GM10266 (cell line): Measurements from ENCODE around the gene PTPRN2.

Experiments used
- DNase-seq: peaks from one replicate; pipeline ENCODE4 v3.0.0; 2012; ENCODE audit errors: extremely low spot score
- CTCF ChIP-seq: IDR thresholded peaks from 2 replicates; pipeline ENCODE4 v1.5.1; 2012; ENCODE audit warnings: mild to moderate bottlenecking, low read depth; ENCODE audit not compliant: control insufficient read depth, insufficient read depth; ENCODE audit errors: missing control alignments

The PTPRN2 gene

DNA sequence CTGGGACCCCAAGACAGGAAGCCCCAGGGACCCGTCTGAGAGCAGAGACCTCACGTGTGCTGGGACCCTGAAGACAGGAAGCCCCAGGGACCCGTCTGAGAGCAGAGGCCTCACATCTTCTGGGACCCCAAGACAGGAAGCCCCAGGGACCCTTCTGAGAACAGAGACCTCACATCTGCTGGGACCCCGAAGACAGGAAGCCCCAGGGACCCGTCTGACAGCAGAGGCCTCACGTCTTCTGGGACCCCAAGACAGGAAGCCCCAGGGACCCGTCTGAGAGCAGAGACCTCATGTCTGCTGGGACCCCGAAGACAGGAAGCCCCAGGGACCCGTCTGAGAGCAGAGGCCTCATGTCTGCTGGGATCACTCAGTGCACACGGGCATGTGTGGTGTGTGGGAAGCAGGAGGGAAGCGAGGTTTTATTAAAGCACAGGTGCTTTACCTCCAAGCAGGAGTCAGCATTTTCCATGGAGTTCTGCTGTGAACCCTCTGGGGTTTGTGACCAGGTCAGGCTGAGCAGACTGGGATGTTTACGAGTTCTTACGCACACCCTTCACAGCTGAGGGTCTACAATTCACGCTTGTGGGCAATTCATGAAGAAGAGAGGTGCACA lies 660.2 kb downstream of the PTPRN2 start:
- no peak for TF ChIP-seq CTCF
- no peak for DNase-seq

DNA sequence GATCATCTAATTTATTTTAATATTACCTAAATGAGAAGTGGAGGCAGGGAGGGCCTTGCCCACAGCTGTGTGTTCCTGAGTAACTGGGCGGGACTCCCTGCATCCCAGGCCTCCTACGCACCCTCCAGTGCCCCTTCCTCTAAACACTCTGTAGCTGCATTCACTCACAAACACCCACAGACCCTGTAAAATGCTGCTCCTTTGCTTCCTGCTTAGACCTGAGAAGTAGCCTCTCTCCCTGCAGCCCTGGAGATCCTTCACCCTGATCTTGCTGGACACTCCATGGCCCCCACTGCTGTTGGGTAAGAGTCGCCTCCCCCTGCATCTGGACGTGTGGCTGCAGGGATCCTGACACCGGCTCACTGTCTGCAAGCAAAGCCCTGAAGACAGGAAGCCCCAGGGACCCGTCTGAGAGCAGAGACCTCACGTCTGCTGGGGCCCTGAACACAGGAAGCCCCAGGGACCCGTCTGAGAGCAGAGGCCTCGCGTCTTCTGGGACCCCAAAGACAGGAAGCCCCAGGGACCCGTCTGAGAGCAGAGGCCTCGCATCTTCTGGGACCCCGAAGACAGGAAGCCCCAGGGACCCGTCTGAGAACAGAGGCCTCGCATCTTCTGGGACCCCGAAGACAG lies 661.0 kb downstream of the PTPRN2 start:
- DNase-seq: no peak
- TF ChIP-seq CTCF: no peak

DNA sequence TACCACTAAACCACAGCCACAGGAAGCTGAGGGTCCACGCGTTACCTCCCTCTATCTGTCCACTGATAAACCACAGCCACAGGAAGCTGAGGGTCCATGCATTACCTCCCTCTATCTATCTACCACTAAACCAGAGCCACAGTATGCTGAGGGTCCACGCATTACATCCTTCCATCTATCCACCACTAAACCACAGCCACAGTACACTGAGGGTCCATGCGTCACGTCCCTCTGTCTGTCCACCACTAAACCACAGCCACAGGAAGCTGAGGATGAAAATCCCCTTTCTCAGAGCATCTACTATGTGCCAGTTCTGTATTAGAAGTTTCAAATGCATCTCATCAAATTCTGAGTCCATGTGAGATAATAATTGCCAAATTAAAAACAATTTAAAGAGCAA lies 661.5 kb downstream of the PTPRN2 start:
- no peak for TF ChIP-seq CTCF
- DNase-seq: no peak

- no peak for DNase-seq
- TF ChIP-seq CTCF: no peak
These were observed 662.2 kb downstream of the PTPRN2 start for GRCh38 chr7:157925383-157925875.

GRCh38 chr7:157923903-157924630 lies 663.6 kb downstream of the PTPRN2 start:
- no peak for DNase-seq
- no peak for TF ChIP-seq CTCF

- no peak for DNase-seq
- no peak for TF ChIP-seq CTCF
These were observed 665.0 kb downstream of the PTPRN2 start for GRCh38 chr7:157922576-157922975.
